NCI-H2081 (cell line): Measurements from ENCODE around the gene ACOT9.
"Not testable (repeated sequence)": the region's sequence is repeated elsewhere in the genome, so short reads cannot be mapped to it uniquely, and the experiment has no call there.

Source experiments
- DNase-seq, 2 experiments: peaks; one replicate each; lab custom pipeline; 2025; lab: John Stamatoyannopoulos, UW

Gene ACOT9, protein sequence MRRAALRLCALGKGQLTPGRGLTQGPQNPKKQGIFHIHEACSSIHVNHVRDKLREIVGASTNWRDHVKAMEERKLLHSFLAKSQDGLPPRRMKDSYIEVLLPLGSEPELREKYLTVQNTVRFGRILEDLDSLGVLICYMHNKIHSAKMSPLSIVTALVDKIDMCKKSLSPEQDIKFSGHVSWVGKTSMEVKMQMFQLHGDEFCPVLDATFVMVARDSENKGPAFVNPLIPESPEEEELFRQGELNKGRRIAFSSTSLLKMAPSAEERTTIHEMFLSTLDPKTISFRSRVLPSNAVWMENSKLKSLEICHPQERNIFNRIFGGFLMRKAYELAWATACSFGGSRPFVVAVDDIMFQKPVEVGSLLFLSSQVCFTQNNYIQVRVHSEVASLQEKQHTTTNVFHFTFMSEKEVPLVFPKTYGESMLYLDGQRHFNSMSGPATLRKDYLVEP

DNA sequence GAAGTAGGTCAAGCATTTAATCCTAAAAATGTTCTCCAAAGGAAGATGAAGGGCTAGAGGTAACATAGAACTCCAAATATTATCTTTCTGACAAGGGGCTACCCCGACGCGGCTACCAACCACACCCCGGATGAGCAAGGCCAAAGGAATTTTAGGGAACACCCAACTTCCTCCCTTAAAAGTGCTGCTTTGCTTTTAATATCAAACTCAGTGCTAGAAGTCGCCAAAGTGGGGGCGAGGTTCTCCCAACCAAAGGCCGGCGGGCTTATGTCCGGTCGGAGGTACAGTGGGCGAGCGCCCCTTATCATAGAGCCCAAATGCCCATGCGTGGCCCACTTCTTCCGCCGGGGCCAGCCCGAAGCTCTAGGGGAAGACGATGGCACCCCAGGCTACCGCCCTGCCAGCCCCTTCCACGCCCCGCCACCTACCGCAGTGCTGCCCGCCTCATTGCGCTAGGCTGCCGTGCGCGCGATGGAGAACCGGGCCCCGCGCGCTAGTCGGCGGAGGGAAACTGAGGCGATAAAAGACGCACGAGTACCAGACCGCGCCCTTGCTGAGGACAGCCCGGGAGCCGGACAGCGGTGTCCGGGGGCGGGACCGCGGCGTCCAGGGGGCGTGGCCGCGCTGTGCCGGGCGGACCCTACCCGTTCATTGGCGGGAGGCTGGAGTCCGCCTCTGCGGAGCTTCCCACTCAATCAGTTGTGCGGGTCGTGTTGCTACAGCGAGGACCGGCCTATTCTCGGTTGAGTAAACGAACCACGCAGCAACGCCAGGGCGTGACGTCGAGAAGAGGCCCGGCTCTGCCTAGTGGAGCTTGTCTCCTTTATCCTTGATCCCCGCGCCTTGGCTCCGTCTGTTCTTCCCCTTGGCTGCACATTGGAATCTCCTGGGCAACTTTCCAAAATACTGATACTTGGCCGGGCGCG, at the start of gene ACOT9:
TSS of gene ACOT9 (minus strand) at position 580 of the 926 bp plus-strand sequence. CDS start at position 448, 132 bp downstream.
- DNase-seq, result peak; percentile 52 to 81

DNA sequence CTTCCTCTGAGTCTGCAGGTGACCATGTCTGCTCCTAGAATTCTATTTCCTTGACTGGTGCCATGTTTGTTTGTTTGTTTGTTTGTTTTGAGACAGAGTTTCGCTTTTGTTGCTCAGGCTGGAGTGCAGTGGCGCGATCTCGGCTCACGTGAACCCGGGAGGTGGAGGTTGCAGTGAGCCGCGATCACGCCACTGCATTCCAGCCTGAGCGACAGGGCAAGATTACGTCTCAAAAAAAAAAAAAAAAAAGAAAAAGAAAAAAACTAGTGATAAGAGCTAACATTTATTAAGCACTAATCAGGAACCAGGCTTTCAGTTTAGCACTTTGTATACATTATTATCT, 47.0 kb upstream of the ACOT9 start:
- DNase-seq, result no peak

DNA sequence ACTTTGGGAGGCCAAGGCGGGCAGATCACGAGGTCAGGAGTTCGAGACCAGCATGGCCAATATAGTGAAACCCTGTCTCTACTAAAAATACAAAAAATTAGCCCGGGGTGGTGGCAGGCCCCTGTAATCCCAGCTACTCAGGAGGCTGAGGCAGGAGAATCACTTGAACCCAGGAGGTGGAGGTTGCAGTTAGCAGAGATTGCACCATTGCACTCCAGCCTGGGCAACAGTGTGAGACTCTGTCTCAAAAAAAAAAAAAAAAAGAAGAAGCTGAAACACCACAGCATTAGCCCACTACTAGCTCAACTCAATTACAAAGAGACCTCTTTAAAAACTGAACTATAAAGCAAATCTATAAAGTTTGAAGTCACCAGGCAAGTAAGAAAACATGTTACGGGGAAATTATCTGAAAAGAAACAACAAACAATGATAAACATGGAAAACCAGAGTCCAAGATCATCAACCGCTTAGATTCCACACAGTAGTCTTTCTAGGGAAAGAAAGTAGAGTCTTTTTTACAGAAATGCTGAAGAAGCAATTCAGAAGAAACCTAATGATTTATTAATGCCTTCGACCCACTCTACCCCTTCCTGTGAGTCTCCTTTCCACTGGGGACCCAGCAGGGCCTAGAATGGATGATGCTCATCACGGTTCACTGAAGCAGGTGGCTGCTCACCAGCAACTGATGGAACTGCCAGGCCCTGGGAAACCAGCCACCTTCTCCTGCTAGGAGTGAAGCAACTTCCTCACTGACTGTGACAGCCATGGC, 46.5 kb upstream of the ACOT9 start:
- DNase-seq, result no peak

GRCh38 chrX:23788946-23789345, 45.9 kb upstream of the ACOT9 start:
- DNase-seq, result no peak

DNA sequence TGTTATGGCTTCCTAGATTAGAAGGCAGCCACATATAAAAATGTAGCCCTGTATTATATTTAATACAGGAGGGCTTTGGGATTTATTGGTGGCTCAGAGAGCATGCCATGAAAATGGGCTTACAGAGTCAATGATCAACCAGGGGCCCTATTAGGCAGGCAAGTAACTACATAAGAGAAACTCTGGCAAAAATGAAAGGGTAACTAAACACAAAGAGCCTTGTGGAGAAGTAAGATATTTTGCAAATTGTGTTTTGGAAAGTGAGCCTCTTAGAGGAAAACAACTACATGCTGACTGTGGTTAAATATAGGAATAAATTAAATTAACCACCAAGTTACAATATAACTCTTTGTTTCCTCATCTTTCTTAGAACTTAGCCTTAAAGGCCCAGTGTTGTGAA, 45.4 kb upstream of the ACOT9 start:
- no peak for DNase-seq

DNA sequence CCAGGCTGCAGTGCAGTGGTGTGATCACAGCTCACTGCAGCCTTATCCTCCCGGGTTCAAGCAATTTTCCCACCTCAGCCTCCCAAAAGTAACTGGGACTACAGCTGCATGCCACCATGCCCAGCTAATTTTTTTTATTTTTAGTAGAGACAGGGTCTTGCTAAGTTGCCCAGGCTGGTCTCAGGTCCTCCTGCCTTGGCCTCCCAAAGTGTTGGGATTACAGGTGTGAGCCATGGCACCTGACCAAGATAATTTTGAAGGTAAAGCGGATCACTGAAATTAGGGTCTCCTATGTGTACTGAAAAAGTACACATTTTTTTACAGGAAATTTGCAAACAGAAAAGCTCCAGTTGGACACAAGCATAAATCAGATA, 44.7 kb upstream of the ACOT9 start:
- DNase-seq, result no peak

DNA sequence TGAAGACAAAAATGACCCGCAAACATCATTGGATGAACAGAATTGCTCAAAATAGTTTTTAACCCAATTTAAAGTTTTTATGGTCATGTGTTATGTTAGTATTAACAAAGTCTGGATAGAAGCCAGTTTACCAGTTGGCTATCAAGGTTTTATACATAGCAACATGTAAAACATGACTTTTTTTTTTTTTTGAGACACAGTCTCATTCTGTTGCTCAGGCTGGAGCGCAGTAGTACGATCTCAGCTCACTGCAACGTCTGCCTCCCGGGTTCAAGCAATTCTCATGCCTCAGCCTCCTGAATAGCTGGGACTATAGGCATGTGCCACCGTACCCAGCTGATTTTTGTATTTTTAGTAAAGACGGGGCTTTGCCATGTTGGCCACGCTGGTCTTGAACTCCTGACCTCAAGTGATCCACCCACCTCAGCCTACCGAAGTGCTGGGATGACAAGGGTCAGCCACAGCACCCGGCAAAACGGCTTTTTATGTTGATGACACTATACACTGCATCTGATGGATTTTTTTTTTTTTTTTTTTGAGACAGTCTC, 43.3 kb upstream of the ACOT9 start:
- no peak for DNase-seq

- DNase-seq, result no peak
Measured at GRCh38 chrX:23785580-23785979, 42.5 kb upstream of the ACOT9 start.

DNA sequence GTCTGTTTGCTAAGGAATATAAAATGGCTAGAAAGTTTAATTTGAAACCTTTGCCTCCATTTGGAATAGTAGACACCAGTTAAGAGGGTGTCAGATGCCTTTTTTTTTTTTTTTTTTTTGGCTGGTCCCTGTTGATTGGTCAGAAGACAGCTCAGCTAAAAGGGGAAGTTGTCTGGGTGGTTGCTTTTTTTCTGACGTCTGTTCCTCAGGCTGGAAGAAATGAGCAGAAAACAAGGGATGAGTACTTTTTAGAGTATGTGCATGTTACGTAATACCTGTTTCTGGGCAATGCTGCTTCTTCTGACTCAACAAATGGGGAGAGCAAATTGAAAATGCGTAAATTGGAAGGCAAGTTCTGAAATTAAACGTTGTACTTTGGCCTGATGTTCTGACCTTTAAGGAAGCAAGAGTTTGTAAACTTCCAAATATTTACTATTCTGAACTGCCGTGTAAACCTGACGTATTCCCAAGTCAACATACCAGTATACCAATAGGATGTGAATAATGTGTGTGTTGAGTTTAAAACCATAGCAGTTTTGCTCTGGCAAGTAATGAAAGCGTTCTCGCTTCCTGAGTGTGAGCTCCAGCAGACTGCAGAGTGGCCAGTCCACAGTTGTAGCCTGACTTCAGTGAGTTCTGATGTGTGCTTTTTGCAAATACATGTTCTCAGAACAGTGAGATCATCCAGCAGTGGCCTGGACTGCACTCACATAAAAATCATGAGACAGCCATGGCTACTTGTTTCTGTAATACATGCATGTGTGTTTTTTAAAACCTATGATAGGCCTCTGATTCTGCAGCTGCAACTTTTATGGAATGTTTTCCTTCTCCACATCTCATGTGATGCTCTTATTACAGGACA, 41.6 kb upstream of the ACOT9 start:
- DNase-seq, result no peak

GRCh38 chrX:23783589-23784469, 40.8 kb upstream of the ACOT9 start:
- no peak for DNase-seq

DNA sequence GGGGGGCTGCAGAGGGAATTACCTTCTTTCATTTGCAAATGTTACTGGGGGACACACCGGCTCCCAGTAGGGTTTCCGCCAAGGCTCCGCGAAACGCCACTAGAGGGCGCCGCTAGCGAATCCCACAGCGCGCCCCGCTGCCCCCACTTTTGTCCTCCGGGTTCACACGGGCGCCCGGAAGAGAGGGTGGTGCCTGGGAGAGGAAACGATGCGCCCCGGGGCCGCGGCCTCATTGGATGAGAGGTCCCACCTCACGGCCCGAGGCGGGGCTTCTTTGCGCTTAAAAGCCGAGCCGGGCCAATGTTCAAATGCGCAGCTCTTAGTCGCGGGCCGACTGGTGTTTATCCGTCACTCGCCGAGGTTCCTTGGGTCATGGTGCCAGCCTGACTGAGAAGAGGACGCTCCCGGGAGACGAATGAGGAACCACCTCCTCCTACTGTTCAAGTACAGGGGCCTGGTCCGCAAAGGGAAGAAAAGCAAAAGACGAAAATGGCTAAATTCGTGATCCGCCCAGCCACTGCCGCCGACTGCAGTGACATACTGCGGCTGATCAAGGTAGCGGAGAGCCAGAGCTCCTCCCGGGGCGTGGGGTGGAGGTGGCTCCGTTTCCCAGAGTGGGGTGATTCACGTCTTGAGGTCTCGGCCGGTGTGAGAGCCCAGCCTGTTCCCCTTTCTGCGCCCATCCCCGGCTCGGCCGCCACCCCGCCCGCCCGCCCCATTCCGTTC, 40.0 kb upstream of the ACOT9 start, which contains the start of gene SAT1:
TSS of gene SAT1 (plus strand) at position 311 of the 726 bp plus-strand sequence. CDS start at position 490, 179 bp downstream.
- peak; percentile 95 to 96 for DNase-seq

GRCh38 chrX:23782455-23782854, 39.4 kb upstream of the ACOT9 start:
- no peak for DNase-seq

DNA sequence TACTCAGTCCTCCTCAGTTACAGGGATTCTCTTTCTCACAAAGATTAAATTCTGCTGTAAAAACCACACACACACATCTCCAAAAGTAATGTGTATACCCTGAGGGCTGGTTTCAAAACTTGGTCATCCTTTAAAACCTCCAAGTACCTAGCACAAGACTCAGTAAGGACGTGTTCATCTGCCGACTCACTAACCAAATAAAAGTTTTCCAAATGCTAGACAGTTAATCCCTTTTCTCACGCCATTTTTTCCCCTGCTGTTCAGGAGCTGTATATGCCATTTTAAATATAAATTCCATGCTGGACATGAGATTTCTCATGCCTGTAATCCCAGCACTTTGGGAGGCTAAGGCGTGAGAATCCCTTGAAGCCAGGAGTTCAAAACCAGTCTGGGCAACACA, 35.9 kb upstream of the ACOT9 start:
- no peak for DNase-seq

GRCh38 chrX:23776363-23776762, 33.3 kb upstream of the ACOT9 start:
- no peak for DNase-seq

DNA sequence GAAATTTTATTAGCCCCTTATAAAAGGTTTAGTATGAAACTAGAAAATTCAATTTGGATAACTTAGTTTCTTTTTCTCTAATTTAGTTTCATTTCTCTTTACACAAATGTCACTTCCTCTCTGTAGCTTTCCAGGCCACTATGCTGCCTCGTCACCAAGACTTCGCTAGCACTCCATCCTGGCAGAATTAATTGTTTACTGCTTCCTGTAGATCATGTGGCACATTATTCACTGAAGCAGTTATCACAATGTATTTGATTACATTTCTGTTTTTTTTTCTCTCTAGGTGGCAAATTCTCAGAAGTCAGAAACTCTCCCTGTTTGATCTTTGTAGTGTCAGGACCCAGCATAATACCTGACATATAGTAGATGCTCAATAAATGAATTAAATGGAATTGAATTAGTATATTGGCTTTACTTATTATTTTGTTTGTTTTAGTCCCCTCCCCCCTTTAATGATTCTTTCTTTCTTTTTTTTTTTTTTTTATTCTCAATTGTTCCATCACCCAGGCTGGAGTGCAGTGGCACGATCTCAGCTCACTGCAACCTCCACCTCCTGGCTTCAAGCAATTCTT, 30.6 kb upstream of the ACOT9 start:
- no peak for DNase-seq

DNA sequence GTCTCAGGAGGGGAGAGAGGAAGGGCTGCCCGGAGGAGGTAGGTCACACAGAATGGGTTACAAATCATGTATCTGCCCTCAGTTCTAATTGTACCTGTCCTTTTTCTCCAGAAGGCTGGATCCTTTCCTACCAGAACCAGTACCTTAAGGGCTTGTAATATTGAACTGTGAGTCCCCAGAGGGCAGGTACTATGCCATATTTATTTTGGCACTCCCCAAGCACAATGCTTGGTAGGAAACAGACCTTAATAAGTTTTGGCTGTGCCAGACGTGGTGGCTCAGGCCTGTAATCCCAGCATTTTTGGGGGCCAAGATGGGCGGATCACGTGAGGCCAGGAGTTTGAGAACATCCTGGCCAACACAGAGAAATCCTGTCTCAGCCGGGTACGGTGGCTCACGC, 28.0 kb upstream of the ACOT9 start:
- DNase-seq, result not testable (repeated sequence)

DNA sequence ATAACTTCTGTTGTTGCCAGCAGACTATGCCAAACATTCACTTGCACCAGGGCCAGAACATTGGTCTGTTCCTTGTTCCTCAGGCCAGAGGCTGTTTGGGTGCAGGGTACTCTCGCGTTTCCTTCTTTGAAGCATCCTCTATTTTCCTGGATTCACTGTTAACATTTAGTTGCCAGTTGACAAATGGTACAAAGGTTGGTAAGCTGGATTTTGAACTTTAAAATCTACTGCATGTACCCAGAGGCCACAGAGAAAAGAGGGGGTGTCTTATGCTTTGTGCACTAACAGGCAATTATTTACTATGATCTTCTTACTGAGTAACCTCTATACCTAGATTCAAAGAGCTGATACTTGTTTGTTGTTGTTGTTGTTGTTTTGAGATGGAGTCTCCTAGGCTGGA, 27.1 kb upstream of the ACOT9 start:
- DNase-seq, result no peak

- DNase-seq, result no peak
Measured at GRCh38 chrX:23766650-23767551, 23.8 kb upstream of the ACOT9 start.
